OCI-M2 (cell line): ENCODE results near the gene FAR2.
"Not testable (repeated sequence)": the region's sequence is repeated elsewhere in the genome, so short reads cannot be mapped to it uniquely, and the experiment has no call there.

Experiments
- DNase-seq: peaks from one replicate; lab custom pipeline; 2025; ENCODE audit not compliant: unreplicated experiment; lab: John Stamatoyannopoulos, UW

Gene FAR2

DNA sequence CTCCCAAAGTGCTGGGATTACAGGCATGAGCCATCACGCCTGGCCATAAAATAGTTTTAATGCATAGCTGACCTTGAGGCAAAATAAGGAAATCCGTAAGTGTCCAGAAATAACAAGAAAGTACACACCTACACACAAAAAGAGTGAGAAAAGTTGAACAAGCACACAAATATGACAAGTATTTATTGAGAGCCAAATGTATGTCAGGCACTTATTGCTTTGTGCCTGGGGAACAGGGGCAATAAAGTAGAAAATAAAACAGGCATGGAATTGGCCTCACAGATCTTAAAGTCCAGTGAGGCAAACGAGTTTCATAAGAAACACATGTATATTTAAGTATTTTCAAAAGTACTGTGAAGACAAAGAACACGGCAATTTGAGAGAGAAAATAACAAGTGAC lies 128.2 kb downstream of the FAR2 start:
- no peak for DNase-seq

- DNase-seq = no peak
Observed at GRCh38 chr12:29278673-29279420, 129.8 kb downstream of the FAR2 start.

DNA sequence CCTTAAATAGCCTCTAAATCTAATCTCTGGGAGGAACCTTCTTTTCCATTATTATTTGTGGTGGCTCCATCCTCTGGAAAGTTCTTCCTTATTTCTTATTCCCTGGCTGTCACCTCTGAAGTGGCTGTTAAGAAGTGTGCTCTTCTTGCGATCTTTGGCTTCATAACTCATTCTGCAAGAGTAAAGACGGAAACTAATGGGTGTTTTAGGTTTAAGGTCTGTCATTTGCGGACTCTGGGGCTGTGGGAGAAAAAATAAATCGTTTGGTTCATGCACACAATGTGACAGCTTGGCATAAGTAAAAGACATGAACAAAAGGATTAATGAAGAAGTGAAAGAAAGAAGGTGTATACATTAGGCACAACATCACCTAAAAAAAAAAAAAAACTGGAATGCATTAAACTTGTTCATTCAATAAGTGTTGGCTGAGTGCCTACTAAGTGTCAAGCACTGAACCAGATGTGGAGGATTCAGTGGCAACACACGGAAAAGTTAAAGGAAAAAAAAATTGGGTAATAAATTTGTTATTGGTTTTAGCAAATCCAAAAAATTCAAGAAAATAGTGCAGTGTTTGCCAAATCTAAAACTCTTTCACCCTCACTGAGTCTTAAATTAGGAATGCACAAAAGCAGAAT lies 132.4 kb downstream of the FAR2 start:
- no peak for DNase-seq

DNA sequence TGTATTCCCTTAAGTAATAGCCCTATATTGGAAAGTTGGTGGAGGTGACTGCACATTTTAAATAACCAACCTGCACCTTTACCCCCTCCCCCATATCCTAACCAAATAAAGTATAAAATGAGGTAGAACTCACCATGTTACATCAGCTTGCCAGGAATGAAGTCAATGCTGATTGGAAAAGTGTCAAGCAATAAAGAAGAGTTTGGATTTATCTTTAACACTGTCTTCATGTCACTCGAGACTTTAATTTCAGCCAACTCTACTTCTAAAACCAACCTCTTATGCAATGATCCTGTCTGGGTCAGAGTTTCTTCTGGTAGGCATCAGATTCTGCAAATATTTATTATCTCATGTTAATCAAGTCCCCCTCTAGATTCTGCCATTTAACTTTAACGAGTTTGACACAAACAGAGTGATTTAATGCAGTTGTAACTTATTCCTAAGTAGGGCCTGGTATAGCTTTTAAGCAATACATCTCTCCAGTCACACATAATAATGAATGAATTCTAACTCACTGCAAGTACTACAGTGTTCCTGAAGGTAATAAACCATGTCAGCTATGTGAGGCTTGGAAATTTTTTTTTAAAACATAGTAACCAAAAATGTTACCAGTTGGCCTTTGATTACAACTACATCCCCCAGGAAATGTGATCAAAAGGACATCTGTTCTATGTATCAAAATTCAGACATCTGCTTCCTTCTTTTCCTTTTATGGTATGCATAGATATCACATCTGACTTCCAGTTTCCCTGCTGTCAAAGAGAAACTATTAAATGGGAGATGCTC lies 133.1 kb downstream of the FAR2 start:
- DNase-seq = no peak

DNA sequence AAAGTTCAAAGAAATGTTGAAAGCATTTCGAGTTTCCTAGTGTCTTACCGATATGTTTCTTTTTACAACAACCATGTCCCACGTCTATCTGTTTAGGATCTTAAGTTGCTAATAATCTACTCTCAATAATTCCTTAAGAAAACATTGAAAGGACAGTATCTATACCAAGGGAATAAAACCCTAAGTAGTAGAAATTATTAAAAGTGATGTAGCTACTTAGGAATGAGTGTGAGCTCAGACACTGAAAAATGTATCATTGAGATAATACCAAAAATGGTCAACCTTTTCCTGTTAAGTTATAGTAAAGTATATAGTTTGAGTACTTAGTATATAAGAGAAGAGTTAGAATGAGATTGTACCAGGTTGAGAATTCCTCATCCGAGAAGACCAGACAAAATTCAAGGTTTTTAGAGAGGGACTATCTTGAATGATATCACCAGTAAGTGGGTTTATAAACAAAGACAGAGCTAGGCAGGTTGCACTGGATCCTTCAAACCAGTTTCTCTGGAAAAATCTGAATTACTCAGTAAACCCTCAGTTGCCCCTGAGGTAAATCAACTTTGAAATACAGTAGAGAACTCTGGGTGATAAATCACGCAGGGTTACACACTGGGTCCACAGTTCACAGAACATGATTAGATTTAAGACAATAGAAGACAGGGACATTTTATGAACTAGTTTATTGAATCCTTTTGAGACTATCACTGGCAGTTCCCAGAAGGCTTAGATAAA lies 135.1 kb downstream of the FAR2 start:
- DNase-seq = no peak

DNA sequence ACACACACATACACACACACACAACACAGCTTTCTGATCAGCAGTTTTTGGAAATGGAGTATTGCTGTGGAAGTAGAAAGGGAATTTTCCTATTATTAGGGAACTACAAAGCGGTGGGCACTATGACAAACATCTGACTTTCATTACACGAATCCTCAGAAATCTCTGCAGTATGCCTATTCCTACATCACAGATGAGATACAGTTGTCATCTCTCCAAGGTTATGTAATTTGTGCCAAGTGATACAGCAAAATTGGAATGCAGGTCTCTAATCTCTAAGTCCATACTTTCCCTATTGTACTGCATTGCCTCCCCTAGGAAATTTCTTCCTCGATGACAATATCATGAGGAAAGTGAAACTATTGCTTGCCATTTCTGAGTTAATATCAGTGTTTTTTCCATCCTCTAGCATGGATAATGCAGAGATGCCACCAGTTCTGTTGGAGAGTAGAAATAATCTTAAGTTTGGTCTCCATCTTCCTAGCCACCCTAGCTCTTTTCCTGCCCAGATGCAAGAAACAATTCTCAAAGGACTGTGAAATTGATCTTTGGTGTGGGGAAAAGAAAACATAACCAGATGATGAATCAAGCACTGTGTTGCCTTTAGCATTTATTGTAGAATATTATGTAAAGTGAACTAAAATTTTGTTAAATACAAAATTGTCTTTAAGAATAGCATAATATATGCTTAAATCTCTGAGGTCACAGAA lies 137.2 kb downstream of the FAR2 start:
- DNase-seq = no peak

DNA sequence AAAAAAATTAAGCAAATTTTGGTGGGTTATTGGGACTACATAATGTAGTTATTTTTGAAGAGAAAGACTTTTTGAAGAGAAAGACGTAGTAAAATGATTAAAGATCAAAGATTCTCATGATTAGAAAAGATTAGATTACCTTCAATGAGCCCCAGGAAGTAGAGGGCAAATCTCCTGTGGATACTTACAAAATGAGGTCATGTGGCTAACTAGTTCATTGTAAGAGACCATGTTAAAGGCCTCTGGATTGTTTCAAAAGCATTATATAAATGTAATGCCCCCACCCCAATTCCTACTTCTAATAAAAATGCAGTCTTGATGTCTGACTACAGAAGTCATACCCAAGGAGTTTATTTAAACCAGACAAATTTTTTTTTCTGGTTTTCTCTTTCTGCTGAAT lies 138.5 kb downstream of the FAR2 start:
- DNase-seq = no peak

GRCh38 chr12:29288031-29288430 lies 139.0 kb downstream of the FAR2 start:
- no peak for DNase-seq

- not testable (repeated sequence) for DNase-seq
Observed at GRCh38 chr12:29290475-29290874, 141.4 kb downstream of the FAR2 start.

GRCh38 chr12:29291226-29291625 lies 142.1 kb downstream of the FAR2 start:
- no peak for DNase-seq

- no peak for DNase-seq
Observed at GRCh38 chr12:29299633-29300032, 150.6 kb downstream of the FAR2 start.

- DNase-seq = no peak
Observed at GRCh38 chr12:29301114-29301513, 152.0 kb downstream of the FAR2 start.

GRCh38 chr12:29304388-29304787 lies 155.3 kb downstream of the FAR2 start:
- no peak for DNase-seq

DNA sequence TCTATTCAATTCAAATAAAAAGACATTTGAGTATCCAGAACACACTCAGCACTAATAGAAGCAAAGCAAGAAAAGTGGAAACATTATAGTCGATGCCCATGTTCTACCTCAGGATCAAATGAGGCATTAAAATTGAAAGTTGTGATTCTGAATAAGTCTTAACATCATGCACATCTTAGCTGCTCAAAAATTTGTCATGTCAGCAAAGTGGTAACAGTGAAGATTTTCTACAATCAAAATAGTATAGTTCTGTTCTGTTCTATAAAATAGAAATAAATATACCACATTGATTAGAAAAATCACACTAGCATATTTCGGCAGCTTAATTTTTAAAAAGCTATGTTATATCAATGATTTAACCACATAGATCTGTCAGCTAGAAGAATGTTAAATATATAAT lies 157.2 kb downstream of the FAR2 start:
- DNase-seq = no peak

- no peak for DNase-seq
Observed at GRCh38 chr12:29306682-29307081, 157.6 kb downstream of the FAR2 start.

- no peak for DNase-seq
Observed at GRCh38 chr12:29309320-29309902, 160.3 kb downstream of the FAR2 start.

- DNase-seq = no peak
Observed at GRCh38 chr12:29310899-29311298, 161.8 kb downstream of the FAR2 start.

DNA sequence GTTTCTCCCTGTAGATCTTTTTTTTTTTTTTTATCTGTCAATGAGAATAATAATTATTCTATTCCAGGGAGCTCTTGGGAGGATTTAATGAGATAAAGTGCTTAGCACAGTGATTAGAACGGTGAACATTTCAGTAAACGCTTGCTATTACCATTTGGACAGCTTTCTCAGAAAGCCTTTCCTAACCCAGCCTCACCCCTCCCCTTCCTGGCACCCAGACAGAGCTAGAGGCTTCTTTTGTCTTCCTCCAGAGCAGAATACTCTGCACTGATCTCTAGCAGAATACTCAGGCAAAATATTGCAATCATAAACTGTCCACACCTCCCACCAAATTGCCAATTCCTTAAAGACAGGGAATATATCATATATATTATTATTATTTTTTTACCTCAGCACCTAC lies 165.3 kb downstream of the FAR2 start:
- DNase-seq = no peak

- no peak for DNase-seq
Observed at GRCh38 chr12:29316752-29317151, 167.7 kb downstream of the FAR2 start.
